HEK293 (cell line): ENCODE measurements around the gene TRIM8.

Source experiments
- CTCF ChIA-PET: fragments of 350-600 bp; formaldehyde crosslinking; extraction: SDS; loops from one replicate; lab custom pipeline; 2021; ENCODE audit warnings: antibody characterized with exemption; lab: Yijun Ruan, JAX
- POLR2A ChIA-PET: fragments of 300-600 bp; formaldehyde crosslinking; extraction: SDS; loops from one replicate; lab custom pipeline; 2020; ENCODE audit warnings: antibody characterized with exemption, inconsistent platforms; lab: Yijun Ruan, JAX
- H3K27ac ChIP-seq: fragments of 200-500 bp; sonication (Bioruptor generic); 2 replicates; pipeline ENCODE4 v1.5.1; 2014; ENCODE audit warnings: low read depth, low read length, control low read depth, inconsistent platforms; ENCODE audit errors: extremely low read depth
- H3K36me3 ChIP-seq, 2 experiments: fragments of 200-500 bp in 1 of 2; sonication (Bioruptor generic) in 1 of 2; 1 replicate in 1 of 2; 2 replicates in 1 of 2; pipeline ENCODE4 v1.5.1; 2014 to 2017; ENCODE audit warnings: inconsistent platforms in 2 of 2, low read length in 2 of 2; ENCODE audit not compliant: control insufficient read depth in 2 of 2, insufficient read depth in 1 of 2
- H3K4me1 ChIP-seq: fragments of 200-500 bp; sonication (Bioruptor generic); 2 replicates; pipeline ENCODE4 v1.5.1; 2014; ENCODE audit warnings: mild to moderate bottlenecking, low read length, inconsistent platforms; ENCODE audit not compliant: control insufficient read depth, insufficient read depth
- H3K4me3 ChIP-seq: 2 replicates; pipeline ENCODE4 v1.5.1; 2011; ENCODE audit warnings: low read depth, mild to moderate bottlenecking, control low read depth, low read length, moderate library complexity
- H3K9me3 ChIP-seq: fragments of 200-500 bp; sonication (Bioruptor generic); 2 replicates; pipeline ENCODE4 v1.5.1; 2014; ENCODE audit warnings: low read depth, low read length, inconsistent platforms; ENCODE audit not compliant: control insufficient read depth, insufficient read depth
- PATZ1 ChIP-seq: fragments of 450-650 bp; formaldehyde crosslinking; IDR thresholded peaks from 2 replicates; pipeline ENCODE4 v1.5.1; 2016; ENCODE audit warnings: missing biosample characterization, missing genetic modification characterization
- PRDM2 ChIP-seq: fragments of 450-650 bp; formaldehyde crosslinking; IDR thresholded peaks from 2 replicates; pipeline ENCODE4 v1.5.1; 2016; ENCODE audit warnings: missing biosample characterization, missing genetic modification characterization, borderline replicate concordance
- REST ChIP-seq: fragments of 450-650 bp; formaldehyde crosslinking; IDR thresholded peaks from 2 replicates; pipeline ENCODE4 v1.5.1; 2016; ENCODE audit warnings: missing biosample characterization, missing genetic modification characterization
- ZBTB17 ChIP-seq: fragments of 450-650 bp; formaldehyde crosslinking; IDR thresholded peaks from 2 replicates; pipeline ENCODE4 v1.5.1; 2016; ENCODE audit warnings: missing biosample characterization, missing genetic modification characterization
- ZBTB7A ChIP-seq: fragments of 450-650 bp; formaldehyde crosslinking; IDR thresholded peaks from 2 replicates; pipeline ENCODE4 v1.5.1; 2016; ENCODE audit warnings: low read depth, missing biosample characterization, missing genetic modification characterization
- ZFHX2 ChIP-seq: fragments of 450-650 bp; formaldehyde crosslinking; conservative IDR thresholded peaks from 2 replicates; pipeline ENCODE4 v1.5.1; 2016; ENCODE audit warnings: missing biosample characterization, missing genetic modification characterization
- ZFP69B ChIP-seq: fragments of 450-650 bp; formaldehyde crosslinking; IDR thresholded peaks from 2 replicates; pipeline ENCODE4 v1.5.1; 2016; ENCODE audit warnings: missing biosample characterization, missing genetic modification characterization
- ZNF391 ChIP-seq: fragments of 450-650 bp; formaldehyde crosslinking; IDR thresholded peaks from 2 replicates; pipeline ENCODE4 v1.5.1; 2016; ENCODE audit warnings: low read depth, missing biosample characterization, missing genetic modification characterization, borderline replicate concordance
- ZNF394 ChIP-seq: fragments of 450-650 bp; formaldehyde crosslinking; IDR thresholded peaks from 2 replicates; pipeline ENCODE4 v1.5.1; 2016; ENCODE audit warnings: missing biosample characterization, missing genetic modification characterization, mild to moderate bottlenecking, moderate library complexity, borderline replicate concordance
- ZNF423 ChIP-seq: fragments of 450-650 bp; formaldehyde crosslinking; IDR thresholded peaks from 2 replicates; pipeline ENCODE4 v1.5.1; 2016; ENCODE audit warnings: missing biosample characterization, missing genetic modification characterization
- ZNF48 ChIP-seq: fragments of 450-650 bp; formaldehyde crosslinking; IDR thresholded peaks from 2 replicates; pipeline ENCODE4 v1.5.1; 2016; ENCODE audit warnings: missing biosample characterization, missing genetic modification characterization
- ZNF488 ChIP-seq: fragments of 450-650 bp; formaldehyde crosslinking; IDR thresholded peaks from 2 replicates; pipeline ENCODE4 v1.5.1; 2016; ENCODE audit warnings: missing biosample characterization, missing genetic modification characterization
- ZNF555 ChIP-seq: fragments of 450-650 bp; formaldehyde crosslinking; conservative IDR thresholded peaks from 2 replicates; pipeline ENCODE4 v1.5.1; 2017; ENCODE audit warnings: missing biosample characterization, mild to moderate bottlenecking, missing genetic modification characterization, inconsistent platforms
- ZNF571 ChIP-seq: fragments of 450-650 bp; formaldehyde crosslinking; IDR thresholded peaks from 2 replicates; pipeline ENCODE4 v1.5.0; 2017; ENCODE audit warnings: missing biosample characterization, missing genetic modification characterization
- ZNF580 ChIP-seq: fragments of 450-650 bp; formaldehyde crosslinking; IDR thresholded peaks from 2 replicates; pipeline ENCODE4 v1.5.1; 2016; ENCODE audit warnings: missing biosample characterization, missing genetic modification characterization
- ZNF629 ChIP-seq: fragments of 450-650 bp; formaldehyde crosslinking; IDR thresholded peaks from 2 replicates; pipeline ENCODE4 v1.5.1; 2017; ENCODE audit warnings: missing biosample characterization, missing genetic modification characterization
- ZNF660 ChIP-seq: fragments of 450-650 bp; IDR thresholded peaks from 2 replicates; pipeline ENCODE4 v1.5.1; 2018; ENCODE audit warnings: missing biosample characterization, mild to moderate bottlenecking, missing genetic modification characterization
- ZNF791 ChIP-seq: fragments of 450-650 bp; formaldehyde crosslinking; IDR thresholded peaks from 2 replicates; pipeline ENCODE4 v1.5.1; 2016; ENCODE audit warnings: missing biosample characterization, missing genetic modification characterization

TRIM8 gene

GRCh38 chr10:102677331-102678067, 33.2 kb downstream of the TRIM8 start (continued):
- TF ChIP-seq ZBTB17 (tag by site-specific recombination) = no peak
- TF ChIP-seq ZNF488 (tag by site-specific recombination) = no peak

DNA sequence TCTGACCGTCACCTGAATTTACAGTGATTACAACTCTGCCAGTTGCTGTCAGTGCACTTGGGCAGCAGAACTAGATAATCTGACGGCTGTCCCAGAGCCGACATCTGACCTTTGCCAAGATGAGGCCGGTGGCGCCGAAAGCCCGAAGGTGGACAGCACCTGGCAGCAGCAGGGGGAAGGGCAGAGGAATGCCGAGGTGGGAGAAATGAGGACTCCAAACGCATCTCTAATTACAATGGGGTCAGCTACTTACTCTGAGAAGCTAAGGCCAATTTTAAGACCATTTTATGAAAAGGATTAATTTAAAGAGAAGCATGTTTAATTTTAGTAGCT, 33.8 kb downstream of the TRIM8 start:
- H3K27ac ChIP-seq = no peak overlapping the region
- CTCF ChIA-PET = interaction anchor here (0.6 to 7.2 kb wide), 18 partner anchors 9 to 284 kb away, joined by 3 to 57 read pairs (median 4); partner anchors contain the start of genes ARL3 and SFXN2
- peaks cover 15% of the 10 kb centered on the region for H3K4me1 ChIP-seq
- no peaks in the 10 kb centered on the region for H3K9me3 ChIP-seq
- TF ChIP-seq ZNF571 (tag by site-specific recombination) (no peak), ZNF580 (no peak), PRDM2 (tag by site-specific recombination) (no peak), ZNF391 (no peak), ZFHX2 (no peak), ZBTB7A (tag by site-specific recombination) (no peak), ZNF423 (tag by site-specific recombination) (no peak), REST (no peak), PATZ1 (tag by site-specific recombination) (no peak), ZNF394 (tag by site-specific recombination) (no peak), ZNF660 (tag by site-specific recombination) (no peak), ZNF629 (tag by site-specific recombination) (no peak), ZFP69B (tag by site-specific recombination) (no peak), ZNF791 (tag by site-specific recombination) (no peak), ZNF48 (no peak), ZNF555 (tag by site-specific recombination) (no peak)
- TF ChIP-seq, all 188 proteins: peak for 0
- no peak overlapping the region for H3K4me3 ChIP-seq
- POLR2A ChIA-PET = interaction anchor here (2.5 kb wide), 1 partner anchor 36 kb away, joined by 10 read pairs; the partner anchor contains the start of genes ARL3 and SFXN2
- peaks cover 0 to 17% of the 10 kb centered on the region in 2 experiments; a peak in 1 of 3 replicates for H3K36me3 ChIP-seq
